ENCODE data around the gene MAML3. TPM values are rescaled to one million over a fixed set of nuclear protein-coding genes. Genes with fewer than 3 reads are reported as not detected.

MAML3 gene
- total RNA-seq, 2 donors from 2014 or later = 9.3 to 10.1 TPM

- no peak overlapping the region for H3K4me3 ChIP-seq
- no peaks in the 10 kb centered on the region for H3K4me1 ChIP-seq
- H3K27ac ChIP-seq = no peak overlapping the region
- intact Hi-C loops (cut with DNase I) = no loop called here
- no peaks in the 10 kb centered on the region for H3K36me3 ChIP-seq
- TF ChIP-seq CTCF (IDR thresholded peaks at IDR 0.05) = no peak
- no peak overlapping the region for H3K9ac ChIP-seq (ENCODE audit: low read depth in 2 of 2, low read length in 2 of 2)
- H3K9me3 ChIP-seq = no peaks in the 10 kb centered on the region
- DNase-seq = no peak
- no peaks in the 10 kb centered on the region for H3K27me3 ChIP-seq
These were observed 167.1 kb downstream of the MAML3 start for GRCh38 chr4:139986689-139987501.

GRCh38 chr4:139986106-139986505 is 167.9 kb downstream of the MAML3 start:
- Histone ChIP-seq H3K27ac (no peak overlapping the region), H3K36me3 (no peaks in the 10 kb centered on the region), H3K4me1 (no peaks in the 10 kb centered on the region), H3K9ac (ENCODE audit: low read depth in 2 of 2, low read length in 2 of 2) (no peak overlapping the region), H3K27me3 (no peaks in the 10 kb centered on the region), H3K4me3 (no peak overlapping the region), H3K9me3 (no peaks in the 10 kb centered on the region)
- no peak for DNase-seq
- TF ChIP-seq CTCF (IDR thresholded peaks at IDR 0.05) = no peak
- intact Hi-C loops (cut with DNase I) = no loop called here

GRCh38 chr4:139985401-139985800 is 168.6 kb downstream of the MAML3 start:
- intact Hi-C loops (cut with DNase I) = no loop called here
- Histone ChIP-seq H3K36me3 (no peaks in the 10 kb centered on the region), H3K9ac (ENCODE audit: low read depth in 2 of 2, low read length in 2 of 2) (no peak overlapping the region), H3K27ac (no peak overlapping the region), H3K27me3 (no peaks in the 10 kb centered on the region), H3K4me1 (no peaks in the 10 kb centered on the region), H3K4me3 (no peak overlapping the region), H3K9me3 (no peaks in the 10 kb centered on the region)
- TF ChIP-seq CTCF (IDR thresholded peaks at IDR 0.05) = no peak
- DNase-seq = no peak

GRCh38 chr4:139984471-139984870 is 169.5 kb downstream of the MAML3 start:
- H3K27ac ChIP-seq = no peak overlapping the region
- H3K4me1 ChIP-seq = no peaks in the 10 kb centered on the region
- no peak for TF ChIP-seq CTCF (IDR thresholded peaks at IDR 0.05)

GRCh38 chr4:139978692-139979091 is 175.3 kb downstream of the MAML3 start:
- Histone ChIP-seq H3K9me3 (no peaks in the 10 kb centered on the region), H3K4me1 (peaks cover 3% of the 10 kb centered on the region), H3K27me3 (no peaks in the 10 kb centered on the region), H3K9ac (ENCODE audit: low read depth in 2 of 2, low read length in 2 of 2) (no peak overlapping the region), H3K27ac (no peak overlapping the region), H3K36me3 (no peaks in the 10 kb centered on the region), H3K4me3 (no peak overlapping the region)
- intact Hi-C loops (cut with DNase I) = no loop called here
- no peak for DNase-seq
- TF ChIP-seq CTCF (IDR thresholded peaks at IDR 0.05) = no peak

More at GRCh38 chr4:139984471-139984870, 169.5 kb downstream of the MAML3 start:
- Histone ChIP-seq H3K9me3 (no peaks in the 10 kb centered on the region), H3K27me3 (no peaks in the 10 kb centered on the region), H3K4me3 (no peak overlapping the region), H3K36me3 (no peaks in the 10 kb centered on the region), H3K9ac (ENCODE audit: low read depth in 2 of 2, low read length in 2 of 2) (no peak overlapping the region)
- intact Hi-C loops (cut with DNase I) = no loop called here
- no peak for DNase-seq
